Stimulated activated effector memory CD8-positive, alpha-beta T cell treated with anti-CD3 and anti-CD28 coated beads, Interleukin-12 subunit alpha, Interleukin-12 subunit beta, amount 100 ng/mL, for 72 hours (primary cell): ENCODE results near the gene SPOCK1.

ENCODE experiments used
- ATAC-seq: fragments of 150-1000 bp; cut with Tn5 transposase; 2 replicates; pipeline ENCODE4 v1.10.0; 2021
- DNase-seq, 2 donors: peaks; one replicate each; pipeline ENCODE4 v3.0.0; 2021 to 2022; ENCODE audit warnings: low spot score in 2 of 2
- H3K27ac Mint-ChIP-seq: one replicate; pipeline ENCODE4 v1.8.0; 2022; ENCODE audit warnings: mild to moderate bottlenecking, mixed read lengths
- H3K36me3 Mint-ChIP-seq: one replicate; pipeline ENCODE4 v1.8.0; 2022; ENCODE audit warnings: mild to moderate bottlenecking, mixed read lengths
- H3K4me1 Mint-ChIP-seq: one replicate; pipeline ENCODE4 v1.8.0; 2022; ENCODE audit warnings: mixed read lengths
- H3K4me3 Mint-ChIP-seq: one replicate; pipeline ENCODE4 v1.8.0; 2022; ENCODE audit warnings: mild to moderate bottlenecking, mixed read lengths
- H3K9me3 Mint-ChIP-seq: one replicate; pipeline ENCODE4 v1.8.0; 2022; ENCODE audit warnings: mixed read lengths

The SPOCK1 gene

DNA sequence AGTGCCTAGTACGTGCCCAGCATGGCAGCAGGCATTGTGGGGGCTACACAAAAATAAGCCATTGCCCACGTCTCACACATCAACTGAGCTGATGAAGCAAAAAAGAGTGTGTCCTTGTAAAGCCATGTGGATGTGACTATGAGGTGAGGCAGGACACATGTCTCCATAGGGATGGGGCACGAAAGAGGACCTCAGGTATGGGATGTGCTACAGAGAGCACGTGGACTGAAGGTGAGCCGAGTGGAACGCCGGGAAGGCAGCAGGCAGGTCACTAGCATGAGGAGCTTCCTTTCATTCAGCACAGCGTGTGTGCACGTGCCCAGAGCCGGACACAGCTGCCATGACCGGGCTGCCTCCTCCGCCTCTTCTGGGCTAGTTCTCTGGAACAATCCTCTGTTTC is 429.8 kb downstream of the SPOCK1 start:
- Mint-ChIP-seq H3K9me3 (no peaks in the 10 kb centered on the region), H3K27ac (no peak overlapping the region), H3K4me3 (no peak overlapping the region), H3K36me3 (no peaks in the 10 kb centered on the region), H3K4me1 (no peaks in the 10 kb centered on the region)
- no peak for ATAC-seq
- DNase-seq, result no peak

DNA sequence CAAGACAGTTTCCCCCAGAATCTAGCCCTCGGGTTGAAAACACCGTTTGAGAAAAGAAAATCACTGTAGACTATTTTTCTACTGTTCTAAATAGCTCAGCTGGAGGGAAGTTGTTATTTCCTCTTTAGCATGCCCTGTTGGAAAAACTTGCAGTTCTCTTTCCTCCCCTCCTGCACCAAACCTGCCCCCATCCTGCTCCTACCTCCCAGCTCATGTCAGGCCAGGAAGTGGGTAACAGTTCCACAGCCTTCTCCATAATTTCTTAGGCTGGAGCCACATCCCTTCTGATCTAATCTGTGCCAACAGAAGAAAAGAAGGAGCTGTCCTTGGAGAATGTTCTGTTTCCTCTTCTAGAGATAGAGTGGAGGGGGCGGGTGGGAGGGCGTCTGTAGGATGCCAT is 437.7 kb downstream of the SPOCK1 start:
- no peak overlapping the region for H3K27ac Mint-ChIP-seq
- H3K4me3 Mint-ChIP-seq, result no peak overlapping the region
- DNase-seq (no peak), ATAC-seq (no peak)
- H3K36me3 Mint-ChIP-seq, result no peaks in the 10 kb centered on the region
- H3K9me3 Mint-ChIP-seq, result peaks cover 4% of the 10 kb centered on the region
- H3K4me1 Mint-ChIP-seq, result no peaks in the 10 kb centered on the region

DNA sequence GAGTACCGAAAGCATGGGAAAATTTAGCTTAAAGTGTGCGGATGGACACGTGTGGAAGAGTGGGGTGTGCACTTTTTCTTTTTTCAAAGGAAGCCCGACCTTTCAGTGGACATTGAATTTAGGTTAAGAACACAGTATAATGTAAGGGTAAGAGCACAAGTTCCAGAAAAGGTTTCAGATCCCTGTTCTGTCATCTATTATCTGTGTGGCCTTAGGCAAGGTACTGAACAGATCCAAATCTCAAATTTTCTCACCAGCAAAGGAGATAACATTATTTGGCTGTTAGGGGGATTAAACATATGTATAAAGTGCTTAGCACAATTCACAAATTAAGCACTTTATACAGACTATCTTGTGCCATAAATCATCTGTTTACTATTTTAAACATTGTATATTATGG is 441.0 kb downstream of the SPOCK1 start:
- Mint-ChIP-seq H3K4me3 (no peak overlapping the region), H3K9me3 (peaks cover 4% of the 10 kb centered on the region), H3K27ac (no peak overlapping the region), H3K4me1 (no peaks in the 10 kb centered on the region), H3K36me3 (no peaks in the 10 kb centered on the region)
- no peak for DNase-seq
- ATAC-seq, result no peak

DNA sequence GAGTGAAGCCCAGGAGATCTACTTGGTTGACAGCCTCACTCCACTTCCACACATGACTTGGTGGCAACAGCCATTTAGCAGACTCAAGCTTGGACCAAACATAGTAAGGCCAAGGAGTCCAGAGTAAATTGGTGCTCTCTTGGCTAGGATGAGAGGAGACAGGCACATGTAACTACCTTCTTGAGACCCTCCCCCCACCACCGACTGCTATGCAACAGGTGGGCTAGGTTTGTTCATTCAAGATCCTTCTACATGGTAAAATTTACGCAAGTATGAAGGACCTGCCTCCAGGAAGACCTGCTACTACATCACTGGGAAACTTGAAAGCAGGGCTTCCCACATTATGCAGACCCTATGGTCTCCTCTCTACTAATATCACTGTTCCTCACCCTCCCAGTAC is 442.4 kb downstream of the SPOCK1 start:
- peaks cover 4% of the 10 kb centered on the region for H3K9me3 Mint-ChIP-seq
- H3K4me3 Mint-ChIP-seq, result no peak overlapping the region
- H3K36me3 Mint-ChIP-seq, result no peaks in the 10 kb centered on the region
- DNase-seq (no peak), ATAC-seq (no peak)
- no peak overlapping the region for H3K27ac Mint-ChIP-seq
- no peaks in the 10 kb centered on the region for H3K4me1 Mint-ChIP-seq

DNA sequence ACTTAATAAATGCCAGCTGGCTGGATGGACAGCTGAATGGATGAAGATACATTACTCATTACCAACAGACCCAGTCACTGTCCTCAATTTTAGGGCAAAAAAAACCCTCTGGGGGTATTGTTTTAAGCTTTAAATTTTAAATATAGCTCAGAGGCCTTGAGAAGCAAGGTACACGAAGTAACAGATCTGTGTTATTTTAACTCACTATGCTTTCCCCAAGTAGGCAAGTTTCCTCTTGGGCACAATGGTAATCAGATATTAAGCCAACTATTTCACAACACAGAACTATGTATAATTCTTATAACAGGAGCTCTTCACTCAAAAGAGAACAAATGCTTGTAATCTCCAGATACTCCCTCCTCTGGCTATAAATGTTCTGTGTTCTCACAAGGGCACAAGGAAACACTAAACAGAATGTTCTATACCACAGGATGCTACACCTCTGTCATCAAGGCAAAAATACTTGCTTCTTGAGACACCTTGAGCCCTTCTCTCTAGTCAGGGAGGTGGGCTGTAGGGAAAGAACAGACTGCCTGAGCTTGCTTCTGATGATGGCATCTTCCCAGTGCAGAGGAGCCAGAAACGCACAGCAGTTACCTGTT is 443.8 kb downstream of the SPOCK1 start:
- Mint-ChIP-seq H3K4me3 (no peak overlapping the region), H3K36me3 (no peaks in the 10 kb centered on the region), H3K9me3 (peaks cover 4% of the 10 kb centered on the region), H3K27ac (no peak overlapping the region), H3K4me1 (no peaks in the 10 kb centered on the region)
- ATAC-seq, result no peak
- no peak for DNase-seq

DNA sequence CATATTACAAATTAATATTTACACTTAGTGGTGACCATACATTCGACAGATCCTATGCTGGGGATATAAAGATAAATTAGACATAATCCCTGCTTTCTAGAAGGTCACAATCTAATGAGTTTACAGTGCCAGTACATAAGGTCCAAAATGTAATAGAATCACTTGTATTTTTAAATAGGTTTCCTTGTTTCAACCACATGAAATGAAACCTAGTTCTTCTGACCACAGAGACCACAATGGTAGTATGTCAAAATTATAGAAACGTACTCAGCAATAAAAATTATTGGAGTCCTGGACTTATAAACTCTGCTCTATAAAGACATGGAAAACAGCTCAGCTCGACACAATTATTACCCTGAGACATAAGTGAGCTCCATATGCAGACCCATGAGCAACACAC is 444.3 kb downstream of the SPOCK1 start:
- Mint-ChIP-seq H3K27ac (no peak overlapping the region), H3K36me3 (no peaks in the 10 kb centered on the region), H3K9me3 (peaks cover 4% of the 10 kb centered on the region), H3K4me3 (no peak overlapping the region), H3K4me1 (no peaks in the 10 kb centered on the region)
- no peak for ATAC-seq
- no peak for DNase-seq

DNA sequence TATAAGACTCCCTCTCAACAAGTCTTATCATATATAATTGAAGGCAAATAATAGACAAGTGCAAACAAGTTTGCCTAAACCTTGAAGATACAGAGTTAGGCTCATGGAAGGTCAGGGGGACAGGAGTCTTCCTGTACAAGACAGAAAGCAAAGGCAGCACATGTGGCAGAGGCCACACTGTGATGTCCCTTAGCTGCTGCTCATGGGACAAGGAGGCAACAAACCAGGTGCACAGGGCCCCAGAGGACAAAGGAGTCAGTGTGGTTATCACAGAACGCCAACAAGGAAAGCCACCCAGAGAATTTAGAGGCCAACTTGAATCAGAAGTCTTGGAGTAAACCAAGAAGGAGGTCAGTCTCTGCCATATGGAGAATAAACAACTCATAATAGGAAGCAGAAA is 444.8 kb downstream of the SPOCK1 start:
- ATAC-seq (no peak), DNase-seq (no peak)
- Mint-ChIP-seq H3K4me3 (no peak overlapping the region), H3K36me3 (no peaks in the 10 kb centered on the region), H3K9me3 (peaks cover 4% of the 10 kb centered on the region), H3K27ac (no peak overlapping the region), H3K4me1 (no peaks in the 10 kb centered on the region)

DNA sequence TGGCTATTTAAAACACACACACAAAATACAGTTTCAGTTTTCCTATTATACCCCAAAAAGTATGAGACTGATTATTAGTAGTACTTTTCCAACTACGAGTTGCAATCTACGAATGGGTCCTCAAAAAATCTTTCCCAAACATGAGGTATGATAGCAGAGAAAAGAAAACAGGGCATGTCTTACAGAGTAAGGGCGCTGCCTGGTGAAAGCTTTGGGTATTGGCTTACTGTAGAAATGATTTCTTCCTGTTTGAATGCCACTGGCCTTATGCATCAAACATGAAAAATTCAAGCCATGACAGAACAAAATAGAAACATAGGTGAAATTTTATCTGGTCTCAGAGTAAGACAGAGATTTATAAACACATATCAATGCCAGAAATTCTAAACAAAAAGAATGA is 448.0 kb downstream of the SPOCK1 start:
- no peaks in the 10 kb centered on the region for H3K36me3 Mint-ChIP-seq
- H3K27ac Mint-ChIP-seq, result no peak overlapping the region
- ATAC-seq, result no peak
- H3K4me3 Mint-ChIP-seq, result no peak overlapping the region
- no peaks in the 10 kb centered on the region for H3K4me1 Mint-ChIP-seq
- H3K9me3 Mint-ChIP-seq, result no peaks in the 10 kb centered on the region
- no peak for DNase-seq

DNA sequence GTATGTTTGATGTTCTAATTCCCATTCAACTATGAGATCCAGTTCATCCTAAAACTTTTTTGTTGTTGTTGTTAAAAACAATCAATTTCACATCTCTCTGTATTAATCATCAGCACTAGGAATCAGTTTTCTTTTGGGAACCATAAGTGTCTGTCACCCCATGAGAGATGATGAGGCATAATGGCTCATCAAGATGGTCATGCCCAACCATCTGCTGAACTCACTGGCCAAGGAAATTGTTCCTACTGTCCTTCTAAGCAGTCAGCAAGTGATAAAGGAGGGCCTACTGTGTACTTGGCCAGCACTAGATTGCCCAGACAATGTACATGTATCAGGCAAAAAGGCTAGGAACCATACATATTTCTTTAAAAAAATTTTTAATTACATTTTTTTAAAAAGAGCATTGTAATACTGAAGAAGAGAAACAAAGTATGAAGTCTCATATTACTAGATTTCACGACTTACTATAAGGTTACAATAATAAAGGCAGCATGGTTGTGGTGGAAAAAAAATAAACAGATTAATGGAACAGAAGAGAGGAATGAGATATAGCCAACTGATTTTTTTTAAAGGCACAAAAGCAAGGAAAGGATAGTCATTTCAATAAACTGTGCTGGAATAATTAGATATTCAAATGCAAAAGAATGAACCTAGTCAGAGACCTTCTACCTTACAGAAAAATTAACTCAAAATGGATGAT is 458.3 kb downstream of the SPOCK1 start:
- Mint-ChIP-seq H3K4me1 (no peaks in the 10 kb centered on the region), H3K36me3 (no peaks in the 10 kb centered on the region), H3K9me3 (peaks cover 15% of the 10 kb centered on the region), H3K27ac (no peak overlapping the region), H3K4me3 (no peak overlapping the region)
- no peak for ATAC-seq
- no peak for DNase-seq

DNA sequence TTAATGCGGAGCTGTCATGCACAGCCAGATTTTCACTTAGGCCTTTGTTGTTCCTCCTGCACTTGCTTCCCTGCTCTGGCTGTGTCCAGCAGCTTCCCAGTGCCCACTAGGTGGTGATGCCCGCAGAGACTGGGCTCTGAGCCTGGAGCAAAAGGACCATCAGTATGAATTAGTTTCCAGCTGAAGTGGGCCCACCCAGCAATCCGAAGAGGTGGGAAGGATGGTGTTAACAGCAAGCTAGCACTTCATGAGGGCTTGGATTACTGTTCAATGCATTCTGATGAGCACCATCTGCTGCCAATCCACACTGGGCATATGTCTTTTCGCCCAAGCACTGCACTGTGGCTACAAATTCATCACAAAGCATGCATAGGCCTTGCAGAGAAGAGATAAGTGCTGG is 459.1 kb downstream of the SPOCK1 start:
- Mint-ChIP-seq H3K27ac (no peak overlapping the region), H3K36me3 (no peaks in the 10 kb centered on the region), H3K9me3 (peaks cover 15% of the 10 kb centered on the region), H3K4me3 (no peak overlapping the region), H3K4me1 (no peaks in the 10 kb centered on the region)
- DNase-seq (no peak), ATAC-seq (no peak)

DNA sequence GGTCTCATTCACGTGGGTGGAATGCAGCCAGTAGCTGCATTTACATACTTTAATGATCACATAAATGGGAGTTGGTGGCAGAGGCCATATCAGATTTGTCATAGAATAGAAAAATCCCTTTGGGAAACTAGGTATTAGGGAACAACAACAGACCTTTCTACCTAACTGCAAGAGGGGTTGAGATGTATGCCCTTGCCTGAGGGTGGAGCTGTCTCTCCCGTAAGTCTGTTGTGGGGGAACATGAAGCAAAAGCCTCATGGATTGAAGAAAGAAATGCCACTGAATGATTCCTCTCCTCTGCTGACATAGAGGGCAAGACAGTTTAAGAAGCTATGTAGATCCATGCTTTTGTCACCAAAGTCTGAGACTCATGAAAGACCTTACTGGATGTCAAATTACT is 461.3 kb downstream of the SPOCK1 start:
- Mint-ChIP-seq H3K27ac (no peak overlapping the region), H3K9me3 (peaks cover 15% of the 10 kb centered on the region), H3K4me1 (no peaks in the 10 kb centered on the region), H3K4me3 (no peak overlapping the region), H3K36me3 (no peaks in the 10 kb centered on the region)
- DNase-seq (no peak), ATAC-seq (no peak)

DNA sequence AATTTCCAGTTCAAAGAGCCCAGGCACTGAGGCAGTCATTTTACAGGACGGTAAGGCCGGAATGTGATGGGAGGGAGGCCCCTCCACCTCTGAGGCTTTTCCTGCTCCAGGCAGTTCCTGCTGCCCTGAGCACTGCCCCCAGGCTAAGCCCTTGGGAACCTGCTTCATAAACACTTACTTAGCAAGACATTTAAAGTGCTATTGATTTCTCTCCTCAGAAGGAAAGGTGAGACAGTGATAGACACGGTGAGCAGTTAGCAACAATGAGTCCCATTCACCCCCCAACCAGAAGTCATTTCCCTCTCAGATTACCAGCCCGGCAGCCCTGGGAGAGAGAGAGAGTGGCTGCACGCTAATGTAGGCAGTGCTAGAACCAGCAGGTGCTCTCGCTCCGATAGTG is 462.5 kb downstream of the SPOCK1 start:
- no peak overlapping the region for H3K27ac Mint-ChIP-seq
- no peak for ATAC-seq
- no peak for DNase-seq
- H3K4me1 Mint-ChIP-seq, result no peaks in the 10 kb centered on the region
- no peaks in the 10 kb centered on the region for H3K36me3 Mint-ChIP-seq
- H3K4me3 Mint-ChIP-seq, result no peak overlapping the region
- peaks cover 13% of the 10 kb centered on the region for H3K9me3 Mint-ChIP-seq

DNA sequence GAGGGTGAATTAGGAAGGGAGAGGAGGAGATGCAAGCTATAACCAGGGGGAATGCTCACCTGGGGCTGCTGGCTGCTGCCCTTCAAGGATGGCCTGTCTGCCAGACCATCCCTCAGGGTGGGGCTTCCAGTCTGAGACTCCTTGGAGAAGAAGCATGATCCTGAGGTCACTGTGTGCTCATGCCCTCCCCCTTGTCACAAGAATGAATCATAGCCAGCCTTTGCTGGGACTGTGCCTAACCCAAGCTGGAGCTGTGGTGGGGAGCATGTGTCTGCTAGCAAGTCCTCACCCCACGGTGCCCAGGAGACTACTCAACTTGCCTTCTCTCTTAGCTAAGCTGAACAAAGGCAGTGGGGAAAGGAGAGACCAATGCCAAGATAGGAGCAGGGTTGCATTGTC is 463.6 kb downstream of the SPOCK1 start:
- DNase-seq (no peak), ATAC-seq (no peak)
- no peak overlapping the region for H3K27ac Mint-ChIP-seq
- H3K9me3 Mint-ChIP-seq, result peaks cover 10% of the 10 kb centered on the region
- no peaks in the 10 kb centered on the region for H3K4me1 Mint-ChIP-seq
- no peaks in the 10 kb centered on the region for H3K36me3 Mint-ChIP-seq
- no peak overlapping the region for H3K4me3 Mint-ChIP-seq

DNA sequence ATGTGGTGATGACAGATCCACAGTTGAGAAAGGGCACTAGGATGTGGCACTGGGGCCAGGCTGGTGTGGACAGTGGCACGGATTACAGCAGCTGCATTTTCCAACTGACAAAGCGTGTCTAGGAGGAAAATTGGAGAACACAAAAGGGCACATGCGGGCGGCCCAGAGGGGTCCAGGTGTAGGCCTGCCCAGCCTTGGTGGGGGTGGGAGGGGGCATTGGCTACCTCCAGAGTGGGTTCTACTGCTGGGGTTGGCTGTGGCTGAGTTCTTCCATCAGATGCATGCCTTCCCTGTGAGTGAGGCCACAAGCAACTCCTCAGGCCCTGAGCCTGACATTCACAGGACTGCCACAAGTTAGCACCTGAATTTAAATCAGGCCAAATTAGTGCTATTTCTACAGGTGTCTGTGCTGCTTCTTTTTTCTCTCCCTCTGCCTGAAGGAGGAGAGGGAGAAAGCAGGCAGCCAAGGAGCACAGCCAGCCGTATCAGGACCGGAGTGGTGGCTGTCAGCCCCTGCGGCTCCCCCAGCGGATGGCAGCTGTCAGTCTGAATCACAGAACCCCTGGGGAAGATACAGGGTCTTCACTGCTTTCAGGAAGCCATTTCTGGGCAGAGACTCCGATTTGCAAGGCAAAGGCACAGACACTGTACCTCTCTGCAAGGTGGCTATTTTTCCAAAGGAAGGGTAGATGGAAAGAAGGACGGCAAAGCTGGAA is 464.2 kb downstream of the SPOCK1 start:
- Mint-ChIP-seq H3K9me3 (peaks cover 10% of the 10 kb centered on the region), H3K4me3 (no peak overlapping the region), H3K4me1 (no peaks in the 10 kb centered on the region), H3K27ac (no peak overlapping the region), H3K36me3 (no peaks in the 10 kb centered on the region)
- DNase-seq (no peak), ATAC-seq (no peak)

DNA sequence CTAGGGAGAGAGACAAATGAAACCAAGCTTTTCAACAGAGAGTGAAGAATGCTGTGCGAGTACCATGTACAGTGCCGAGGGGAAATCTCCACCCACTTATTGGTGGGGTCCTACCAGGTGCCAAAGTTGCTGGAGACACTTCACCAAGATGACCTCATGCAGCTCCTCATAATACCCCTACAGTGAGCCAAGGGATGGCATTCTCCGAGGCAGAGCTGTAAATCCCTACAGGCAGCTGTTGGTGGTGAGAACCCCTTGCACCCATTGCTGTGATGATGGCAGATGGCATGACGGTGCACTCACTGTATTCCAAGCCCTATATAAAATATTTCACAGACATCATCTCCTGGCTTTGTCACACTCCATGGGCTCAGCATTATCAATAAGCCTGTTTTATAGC is 464.9 kb downstream of the SPOCK1 start:
- Mint-ChIP-seq H3K36me3 (no peaks in the 10 kb centered on the region), H3K27ac (no peak overlapping the region), H3K4me1 (no peaks in the 10 kb centered on the region), H3K9me3 (peaks cover 10% of the 10 kb centered on the region), H3K4me3 (no peak overlapping the region)
- no peak for ATAC-seq
- no peak for DNase-seq

DNA sequence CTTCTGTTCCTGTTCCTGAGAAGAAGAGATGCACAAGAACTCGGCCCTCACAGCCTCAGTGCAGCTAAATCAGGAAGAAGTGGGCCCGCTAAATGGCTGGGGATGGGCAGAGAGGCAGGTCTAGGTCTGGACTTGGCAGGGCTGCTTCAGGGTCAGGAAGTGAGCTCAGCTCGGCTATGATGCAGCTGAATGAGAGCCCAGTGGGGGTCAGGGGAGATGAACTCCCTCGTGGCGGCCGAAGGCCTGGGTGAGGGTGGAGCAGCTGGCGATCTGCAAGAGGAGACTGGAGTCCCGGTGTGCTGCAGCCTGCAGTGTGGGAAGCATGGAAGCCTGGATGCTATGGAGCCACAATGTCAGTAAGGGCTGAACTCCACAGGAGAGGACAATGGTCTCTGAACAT is 466.2 kb downstream of the SPOCK1 start:
- Mint-ChIP-seq H3K9me3 (peaks cover 10% of the 10 kb centered on the region), H3K4me3 (no peak overlapping the region), H3K4me1 (no peaks in the 10 kb centered on the region), H3K27ac (no peak overlapping the region), H3K36me3 (no peaks in the 10 kb centered on the region)
- ATAC-seq (no peak), DNase-seq (no peak)
